ENCODE data around the gene MT2A. TPM values are rescaled to one million over a fixed set of nuclear protein-coding genes. Genes with fewer than 3 reads are reported as not detected.

MT2A gene
- total and polyA plus RNA-seq, 12 donors = 43.8 to 6,828 (median 557) TPM

DNA sequence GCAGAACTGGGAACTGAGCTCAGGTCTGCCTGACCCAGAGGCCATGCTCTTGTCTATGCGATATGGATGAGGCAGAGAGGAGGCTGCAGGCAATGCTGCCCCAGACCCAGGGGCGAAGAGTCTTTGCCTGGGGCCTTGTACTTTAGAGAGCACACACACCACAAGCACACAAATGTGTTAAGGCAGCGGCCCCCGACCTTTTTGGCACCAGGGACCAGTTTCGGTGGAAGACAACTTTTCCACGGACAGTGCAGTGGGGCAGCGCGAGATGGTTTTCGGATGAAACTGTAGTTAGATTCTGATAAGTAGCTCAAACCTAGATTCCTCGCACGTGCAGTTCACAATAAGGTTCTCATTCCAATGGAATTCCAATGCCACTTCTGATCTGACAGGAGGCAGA, 36.9 kb upstream of the MT2A start:
- 88 to 93% (median 90%) methylated on average over 10 to 11 of the region's 11 CpGs for WGBS, 4 donors
- no peak for TF ChIP-seq CTCF (IDR thresholded peaks at IDR 0.05)
- no peak for TF ChIP-seq POLR2A (IDR thresholded peaks at IDR 0.05)
- H3K36me3 ChIP-seq (replicated peaks in 1 of 2) = no peaks in the 10 kb centered on the region
- intact Hi-C loops (cut with DNase I) = no loop called here
- no peak overlapping the region for H3K27ac ChIP-seq
- DNase-seq = peak in 1 of 7 donors; percentile 41
- H3K4me3 ChIP-seq = no peak overlapping the region
- no peaks in the 10 kb centered on the region for H3K9me3 ChIP-seq (replicated peaks in 1 of 3)
- no peaks in the 10 kb centered on the region for H3K27me3 ChIP-seq
- H3K4me1 ChIP-seq (replicated peaks in 1 of 2) = peaks cover 0 to 6% of the 10 kb centered on the region in 2 donors

DNA sequence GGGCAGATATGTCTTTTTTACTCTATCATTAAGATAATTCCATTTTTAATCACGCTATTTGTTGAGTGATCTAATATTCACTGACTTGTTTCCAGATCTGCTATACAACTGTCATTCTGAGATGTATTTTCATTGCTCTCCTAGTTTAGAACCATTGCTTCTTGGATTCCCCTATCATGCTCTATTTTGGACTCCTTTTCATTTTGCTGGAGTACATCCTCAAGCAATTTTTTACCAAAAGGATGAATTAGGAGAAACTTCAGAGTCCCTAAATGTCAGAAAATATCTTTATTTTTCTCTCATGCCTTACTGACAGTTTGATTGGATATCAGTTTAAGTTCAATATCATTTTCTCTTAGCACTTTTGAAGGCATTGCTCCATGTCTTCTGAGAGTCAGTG, 33.8 kb upstream of the MT2A start:
- 71 to 83% (median 81%) methylated on average over 1 of the region's 1 CpG for WGBS, 4 donors
- no peak for TF ChIP-seq CTCF (IDR thresholded peaks at IDR 0.05)
- TF ChIP-seq POLR2A (IDR thresholded peaks at IDR 0.05) = no peak
- Histone ChIP-seq H3K36me3 (replicated peaks in 1 of 2) (no peaks in the 10 kb centered on the region), H3K27me3 (no peaks in the 10 kb centered on the region), H3K4me3 (no peak overlapping the region), H3K9me3 (replicated peaks in 1 of 3) (no peaks in the 10 kb centered on the region), H3K4me1 (replicated peaks in 1 of 2) (peaks cover 0 to 6% of the 10 kb centered on the region in 2 donors), H3K27ac (no peak overlapping the region)
- DNase-seq = no peak
- intact Hi-C loops (cut with DNase I) = no loop called here

GRCh38 chr16:56576585-56577299, 31.6 kb upstream of the MT2A start:
- Histone ChIP-seq H3K4me1 (replicated peaks in 1 of 2) (no peaks in the 10 kb centered on the region), H3K27me3 (no peaks in the 10 kb centered on the region), H3K36me3 (replicated peaks in 1 of 2) (no peaks in the 10 kb centered on the region), H3K27ac (no peak overlapping the region), H3K4me3 (no peak overlapping the region), H3K9me3 (replicated peaks in 1 of 3) (no peaks in the 10 kb centered on the region)
- intact Hi-C loops (cut with DNase I) = no loop called here
- WGBS, 4 donors = 36 to 43% (median 37%) methylated on average over 7 to 8 of the region's 8 CpGs
- TF ChIP-seq CTCF (IDR thresholded peaks at IDR 0.05) (peak; percentile 48 to 89 (median 74)), POLR2A (IDR thresholded peaks at IDR 0.05) (no peak)
- peak; percentile 67 to 86 (median 80) for DNase-seq

DNA sequence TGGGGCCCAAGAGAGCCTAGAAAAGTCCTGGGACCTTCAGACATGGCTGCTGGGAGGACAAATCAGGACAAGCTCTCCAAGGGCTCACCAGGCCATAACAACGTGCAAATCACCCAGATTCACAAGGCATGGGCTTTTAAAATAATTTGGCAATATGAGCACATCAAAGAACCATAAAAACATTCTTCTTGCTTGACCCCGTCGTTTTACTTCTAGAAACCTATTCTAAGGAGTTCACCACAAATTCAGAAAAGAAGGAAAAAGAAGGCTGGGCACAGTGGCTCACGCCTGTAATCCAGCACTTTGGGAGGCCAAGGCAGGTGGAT, 31.1 kb upstream of the MT2A start:
- WGBS, 4 donors = 59 to 81% (median 72%) methylated on average over 4 of the region's 4 CpGs

More for the DNA sequence above, 31.1 kb upstream of the MT2A start:
- Histone ChIP-seq H3K36me3 (replicated peaks in 1 of 2) (no peaks in the 10 kb centered on the region), H3K4me1 (replicated peaks in 1 of 2) (no peaks in the 10 kb centered on the region), H3K27me3 (no peaks in the 10 kb centered on the region), H3K4me3 (no peak overlapping the region), H3K27ac (no peak overlapping the region), H3K9me3 (replicated peaks in 1 of 3) (no peaks in the 10 kb centered on the region)
- TF ChIP-seq POLR2A (IDR thresholded peaks at IDR 0.05) (no peak), CTCF (IDR thresholded peaks at IDR 0.05) (peak in 1 of 6 experiments; percentile 6)
- intact Hi-C loops (cut with DNase I) = no loop called here
- no peak for DNase-seq
